Osteoblast (primary cell): Measurements from ENCODE around the gene AQP6. TPM values are rescaled to one million over a fixed set of nuclear protein-coding genes. Genes with fewer than 3 reads are reported as not detected.
A peak's percentile ranks its signal among the peaks of the same experiment; 100 is the strongest.

ENCODE experiments used
- DNase-seq: peaks from one replicate; pipeline ENCODE4 v3.0.0; 2011; ENCODE audit warnings: low spot score, mixed read lengths; ENCODE audit not compliant: insufficient read length; ENCODE audit errors: missing footprints
- H2AFZ ChIP-seq: 2 replicates; pipeline ENCODE4 v1.6.0; 2011; ENCODE audit warnings: mild to moderate bottlenecking, low read length
- H3K27ac ChIP-seq: 2 replicates; pipeline ENCODE4 v1.5.1; 2011; ENCODE audit warnings: mild to moderate bottlenecking, low read depth, low read length, moderate library complexity
- H3K27me3 ChIP-seq: 2 replicates; pipeline ENCODE4 v1.6.0; 2012; ENCODE audit warnings: mild to moderate bottlenecking, control low read depth, inconsistent platforms, low read length, moderate library complexity; ENCODE audit not compliant: insufficient read depth
- H3K36me3 ChIP-seq: 2 replicates; pipeline ENCODE4 v1.5.1; 2011; ENCODE audit warnings: mild to moderate bottlenecking, low read length, control low read depth, moderate library complexity; ENCODE audit not compliant: insufficient read depth
- H3K4me1 ChIP-seq: 2 replicates; pipeline ENCODE4 v1.5.1; 2011; ENCODE audit warnings: mild to moderate bottlenecking, low read length, control low read depth, moderate library complexity; ENCODE audit not compliant: insufficient read depth
- H3K4me2 ChIP-seq: 2 replicates; pipeline ENCODE4 v1.6.0; 2011; ENCODE audit warnings: mild to moderate bottlenecking, low read length; ENCODE audit not compliant: insufficient read depth
- H3K4me3 ChIP-seq: fragments of 200-600 bp; sonication (generic); 3 replicates; pipeline ENCODE4 v1.5.1; 2012; ENCODE audit warnings: mild to moderate bottlenecking, low read length, inconsistent platforms; ENCODE audit not compliant: insufficient read depth
- H3K79me2 ChIP-seq: 2 replicates; pipeline ENCODE4 v1.6.0; 2012; ENCODE audit warnings: mild to moderate bottlenecking, low read length, control low read depth, inconsistent platforms; ENCODE audit not compliant: insufficient read depth
- H3K9me3 ChIP-seq: 2 replicates; pipeline ENCODE4 v1.5.1; 2011; ENCODE audit warnings: low read depth, low read length, control low read depth
- H4K20me1 ChIP-seq: 2 replicates; pipeline ENCODE4 v1.6.0; 2012; ENCODE audit warnings: mild to moderate bottlenecking, low read length, control low read depth; ENCODE audit not compliant: insufficient read depth
- CTCF ChIP-seq: IDR thresholded peaks from 2 replicates; pipeline ENCODE4 v1.5.1; 2011; ENCODE audit warnings: mild to moderate bottlenecking, low read depth, low read length, moderate library complexity; ENCODE audit errors: extremely low read depth
- total RNA-seq: library from RNA; depleted of rRNA; stranded (reverse); fragments of >200 nt; gene quantifications from 2 replicates; pipeline ENCODE4 v1.2.3, GENCODE V29; 2012

Gene AQP6
- total RNA-seq, 1 donor = not detected

- H4K20me1 ChIP-seq = no peaks in the 10 kb centered on the region
- no peak overlapping the region for H3K4me2 ChIP-seq
- no peak overlapping the region for H2AFZ ChIP-seq
- H3K27ac ChIP-seq = no peak overlapping the region
- TF ChIP-seq CTCF = no peak
- H3K79me2 ChIP-seq = no peaks in the 10 kb centered on the region
- H3K4me3 ChIP-seq = no peak overlapping the region
- H3K9me3 ChIP-seq = no peaks in the 10 kb centered on the region
- H3K36me3 ChIP-seq = no peaks in the 10 kb centered on the region
- no peaks in the 10 kb centered on the region for H3K4me1 ChIP-seq
- H3K27me3 ChIP-seq = peaks cover 66% of the 10 kb centered on the region
- DNase-seq = peak; percentile 51
Observed at GRCh38 chr12:49968471-49968870, 4.3 kb upstream of the AQP6 start.

DNA sequence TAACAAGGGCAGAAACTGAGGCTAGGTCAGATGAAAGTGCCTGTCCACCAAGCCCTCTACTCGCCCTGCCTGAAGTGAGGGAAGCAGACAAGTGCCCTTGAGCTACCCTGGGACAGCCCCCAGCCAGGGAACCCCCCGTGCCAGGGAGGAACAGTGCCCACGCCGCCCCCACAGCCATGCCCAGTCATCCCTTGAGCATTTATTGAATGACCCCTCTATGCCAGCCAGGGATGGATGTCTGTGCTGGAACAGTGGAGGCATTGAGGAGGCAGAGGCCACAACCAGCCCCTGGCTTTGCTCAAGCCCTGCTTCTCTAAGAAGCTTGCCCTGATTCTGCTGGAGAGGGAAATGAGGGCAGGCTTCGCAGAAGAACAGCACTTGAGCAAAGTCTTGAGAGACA is 3.7 kb upstream of the AQP6 start:
- H3K4me1 ChIP-seq = no peaks in the 10 kb centered on the region
- peak; percentile 34 for DNase-seq
- H4K20me1 ChIP-seq = no peaks in the 10 kb centered on the region
- no peak for TF ChIP-seq CTCF
- peaks cover 61% of the 10 kb centered on the region for H3K27me3 ChIP-seq
- H3K79me2 ChIP-seq = no peaks in the 10 kb centered on the region
- no peaks in the 10 kb centered on the region for H3K9me3 ChIP-seq
- H3K27ac ChIP-seq = no peak overlapping the region
- no peak overlapping the region for H3K4me2 ChIP-seq
- no peaks in the 10 kb centered on the region for H3K36me3 ChIP-seq
- H2AFZ ChIP-seq = no peak overlapping the region
- H3K4me3 ChIP-seq = no peak overlapping the region

GRCh38 chr12:49969651-49970429 is 2.9 kb upstream of the AQP6 start:
- no peak overlapping the region for H3K4me2 ChIP-seq
- peaks cover 54% of the 10 kb centered on the region for H3K27me3 ChIP-seq
- no peaks in the 10 kb centered on the region for H4K20me1 ChIP-seq

More at GRCh38 chr12:49969651-49970429, 2.9 kb upstream of the AQP6 start:
- Histone ChIP-seq H3K4me1 (no peaks in the 10 kb centered on the region), H3K9me3 (no peaks in the 10 kb centered on the region), H2AFZ (no peak overlapping the region), H3K4me3 (no peak overlapping the region), H3K79me2 (no peaks in the 10 kb centered on the region), H3K27ac (no peak overlapping the region), H3K36me3 (no peaks in the 10 kb centered on the region)
- no peak for TF ChIP-seq CTCF
- DNase-seq = peak; percentile 81
